VCaP (cell line): Measurements from ENCODE around the gene DES.

Source experiments
- H3K27ac ChIP-seq: fragments of 450-650 bp; 2 replicates; pipeline ENCODE4 v1.5.1; 2017
- CTCF ChIP-seq: fragments of 450-650 bp; conservative IDR thresholded peaks from 2 replicates; pipeline ENCODE4 v1.5.1; 2017; ENCODE audit warnings: mild to moderate bottlenecking, moderate library complexity

The DES gene

GRCh38 chr2:219468410-219469185, 50.4 kb downstream of the DES start:
- H3K27ac ChIP-seq, result no peak overlapping the region
- TF ChIP-seq CTCF, result no peak

DNA sequence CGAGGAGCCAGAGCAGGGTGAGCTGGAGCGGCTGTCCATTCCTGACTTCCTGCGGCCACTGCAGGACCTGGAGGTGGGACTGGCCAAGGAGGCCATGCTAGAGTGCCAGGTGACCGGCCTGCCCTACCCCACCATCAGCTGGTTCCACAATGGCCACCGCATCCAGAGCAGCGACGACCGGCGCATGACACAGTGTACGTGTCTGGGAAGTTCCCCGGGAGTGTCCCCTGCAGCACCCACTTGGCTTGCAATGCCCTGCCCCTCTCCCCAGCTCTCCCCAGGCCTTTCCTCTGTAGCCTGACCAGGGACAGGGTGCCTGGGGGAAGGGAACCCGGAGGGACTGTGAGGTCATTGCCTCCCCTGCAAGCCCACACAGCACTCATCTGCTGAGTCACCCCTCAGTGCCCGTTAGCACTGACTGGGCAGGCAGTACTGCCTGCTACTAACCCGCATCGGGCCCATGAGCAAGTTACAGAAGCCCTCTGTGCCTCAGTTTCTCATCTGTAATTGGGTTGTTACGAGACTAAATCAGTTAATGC, 51.1 kb downstream of the DES start:
- TF ChIP-seq CTCF, result no peak
- no peak overlapping the region for H3K27ac ChIP-seq

GRCh38 chr2:219470429-219470828, 52.3 kb downstream of the DES start:
- H3K27ac ChIP-seq, result no peak overlapping the region
- TF ChIP-seq CTCF, result no peak

DNA sequence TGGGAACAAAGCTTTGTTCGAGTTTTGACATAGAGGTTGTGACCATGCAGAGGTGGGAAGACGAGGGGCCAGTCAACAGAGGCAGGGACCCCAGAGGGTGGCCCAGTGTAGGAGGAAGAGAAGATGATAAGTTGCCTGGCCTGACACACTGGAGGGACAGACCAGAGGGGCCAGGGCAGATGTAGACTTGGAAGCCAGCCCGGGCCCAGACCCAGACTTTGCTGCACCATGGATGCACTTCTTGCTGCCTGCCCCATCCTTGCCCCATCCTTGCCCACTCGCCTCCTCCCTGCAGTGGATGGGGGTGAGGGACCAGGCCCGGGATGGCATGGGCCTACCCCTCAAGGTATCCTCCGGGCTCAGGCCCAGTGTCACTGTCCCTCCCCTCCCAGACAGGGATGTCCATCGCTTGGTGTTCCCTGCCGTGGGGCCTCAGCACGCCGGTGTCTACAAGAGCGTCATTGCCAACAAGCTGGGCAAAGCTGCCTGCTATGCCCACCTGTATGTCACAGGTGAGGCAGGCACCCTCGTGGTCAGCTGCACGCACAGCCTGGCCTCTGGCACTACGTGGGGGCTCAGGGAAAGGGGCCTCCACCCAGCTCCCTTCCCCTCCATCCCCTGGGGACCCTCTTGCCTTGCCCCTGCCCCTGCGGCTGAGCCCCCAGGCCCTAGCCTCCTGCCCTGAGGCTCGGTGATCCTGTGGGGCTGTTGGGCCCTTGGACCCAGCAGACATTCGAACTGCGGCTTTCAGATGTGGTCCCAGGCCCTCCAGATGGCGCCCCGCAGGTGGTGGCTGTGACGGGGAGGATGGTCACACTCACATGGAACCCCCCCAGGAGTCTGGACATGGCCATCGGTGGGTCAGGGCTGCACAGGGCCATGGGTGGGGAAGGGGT, 53.5 kb downstream of the DES start:
- TF ChIP-seq CTCF, result no peak
- no peak overlapping the region for H3K27ac ChIP-seq

DNA sequence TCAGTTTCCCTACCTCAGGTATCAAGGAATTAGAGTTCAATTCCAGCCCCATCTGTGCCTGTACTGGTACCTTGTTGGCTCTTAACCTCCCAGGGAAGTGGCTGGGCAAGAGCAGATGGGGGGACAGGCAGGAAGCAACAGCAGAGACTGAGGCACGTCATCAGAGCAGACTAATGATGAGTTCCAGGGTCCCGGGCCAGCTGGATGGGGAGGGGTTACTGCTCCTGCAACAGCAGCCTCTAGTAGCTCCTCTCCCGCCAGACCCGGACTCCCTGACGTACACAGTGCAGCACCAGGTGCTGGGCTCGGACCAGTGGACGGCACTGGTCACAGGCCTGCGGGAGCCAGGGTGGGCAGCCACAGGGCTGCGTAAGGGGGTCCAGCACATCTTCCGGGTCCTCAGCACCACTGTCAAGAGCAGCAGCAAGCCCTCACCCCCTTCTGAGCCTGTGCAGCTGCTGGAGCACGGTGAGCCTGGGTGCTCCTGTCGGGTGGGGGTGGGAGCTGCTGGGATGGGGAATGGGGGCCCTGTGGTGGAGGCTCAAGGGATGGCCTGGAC, 54.5 kb downstream of the DES start:
- no peak for TF ChIP-seq CTCF
- no peak overlapping the region for H3K27ac ChIP-seq

- no peak for TF ChIP-seq CTCF
- no peak overlapping the region for H3K27ac ChIP-seq
Observed at GRCh38 chr2:219473511-219473910, 55.3 kb downstream of the DES start.
